ENCODE data around the gene ALPL. TPM values are rescaled to one million over a fixed set of nuclear protein-coding genes. Genes with fewer than 3 reads are reported as not detected.

The ALPL gene
- total RNA-seq, 1 donor from 2014 or later, result 10.0 TPM

GRCh38 chr1:21596174-21596573 is 87.0 kb downstream of the ALPL start:
- peaks cover 2% of the 10 kb centered on the region for H3K9me3 Mint-ChIP-seq (ENCODE audit: unreplicated experiment)
- peaks cover 6% of the 10 kb centered on the region for H3K4me1 Mint-ChIP-seq (ENCODE audit: low read depth, unreplicated experiment)
- H3K27ac Mint-ChIP-seq (ENCODE audit: unreplicated experiment), result no peak overlapping the region
- no peaks in the 10 kb centered on the region for H3K36me3 Mint-ChIP-seq (ENCODE audit: unreplicated experiment)
- H3K27me3 Mint-ChIP-seq (ENCODE audit: unreplicated experiment), result peaks cover 5% of the 10 kb centered on the region
- DNase-seq, result no peak
- TF ChIP-seq CTCF (IDR thresholded peaks at IDR 0.05; ENCODE audit: partially characterized antibody, unreplicated experiment), result no peak
- H3K4me3 Mint-ChIP-seq (ENCODE audit: unreplicated experiment), result no peak overlapping the region

DNA sequence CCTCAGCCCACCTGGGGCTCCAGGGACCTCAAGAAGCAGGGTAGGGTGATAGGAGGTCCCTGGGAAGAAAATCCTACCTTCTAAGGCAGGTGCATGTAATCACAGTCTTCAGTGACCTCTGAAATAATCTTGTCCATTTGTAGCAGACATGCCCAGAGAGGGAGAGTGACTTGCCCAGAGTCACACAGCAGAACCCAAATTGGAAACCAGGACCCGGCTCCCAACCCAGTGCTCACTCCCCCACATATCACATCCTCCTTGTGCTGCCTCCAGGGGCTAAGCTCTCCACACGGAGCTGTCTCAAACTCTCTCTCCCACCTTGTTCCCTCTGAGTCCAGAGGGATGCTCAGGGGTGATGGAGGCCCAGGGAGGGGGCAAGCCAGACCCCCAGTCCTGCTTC is 87.4 kb downstream of the ALPL start:
- no peak overlapping the region for H3K27ac Mint-ChIP-seq (ENCODE audit: unreplicated experiment)
- DNase-seq, result no peak
- no peak overlapping the region for H3K4me3 Mint-ChIP-seq (ENCODE audit: unreplicated experiment)
- peaks cover 6% of the 10 kb centered on the region for H3K4me1 Mint-ChIP-seq (ENCODE audit: low read depth, unreplicated experiment)
- no peak for TF ChIP-seq CTCF (IDR thresholded peaks at IDR 0.05; ENCODE audit: partially characterized antibody, unreplicated experiment)
- peaks cover 5% of the 10 kb centered on the region for H3K27me3 Mint-ChIP-seq (ENCODE audit: unreplicated experiment)
- H3K9me3 Mint-ChIP-seq (ENCODE audit: unreplicated experiment), result peaks cover 2% of the 10 kb centered on the region
- no peaks in the 10 kb centered on the region for H3K36me3 Mint-ChIP-seq (ENCODE audit: unreplicated experiment)

- DNase-seq, result no peak
- peaks cover under 1% of the 10 kb centered on the region for H3K9me3 Mint-ChIP-seq (ENCODE audit: unreplicated experiment)
- H3K27ac Mint-ChIP-seq (ENCODE audit: unreplicated experiment), result no peak overlapping the region
- peaks cover 2% of the 10 kb centered on the region for H3K4me1 Mint-ChIP-seq (ENCODE audit: low read depth, unreplicated experiment)
- peaks cover 5% of the 10 kb centered on the region for H3K27me3 Mint-ChIP-seq (ENCODE audit: unreplicated experiment)
- no peak for TF ChIP-seq CTCF (IDR thresholded peaks at IDR 0.05; ENCODE audit: partially characterized antibody, unreplicated experiment)
- no peaks in the 10 kb centered on the region for H3K36me3 Mint-ChIP-seq (ENCODE audit: unreplicated experiment)
- no peak overlapping the region for H3K4me3 Mint-ChIP-seq (ENCODE audit: unreplicated experiment)
These were observed 88.5 kb downstream of the ALPL start for GRCh38 chr1:21597753-21598152.

DNA sequence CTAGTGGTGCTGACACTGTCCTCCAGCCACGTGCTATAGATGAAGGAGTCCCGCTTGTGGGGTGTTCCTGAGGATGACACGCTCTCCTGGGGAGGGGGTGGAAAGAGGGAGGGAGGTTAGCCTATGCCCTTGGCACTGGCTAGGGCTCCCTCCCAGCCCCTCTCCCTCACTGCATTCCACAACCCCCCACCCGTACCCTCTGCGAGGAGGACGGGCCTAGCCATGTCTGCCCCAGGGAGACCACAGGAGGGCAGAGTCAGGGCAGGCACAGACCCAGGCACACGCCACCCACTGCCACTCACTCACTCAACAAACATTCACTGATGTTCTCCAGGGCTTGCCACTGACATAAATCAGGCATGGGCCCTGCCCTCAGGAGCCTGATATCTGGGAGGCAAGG is 89.2 kb downstream of the ALPL start:
- Mint-ChIP-seq H3K4me1 (ENCODE audit: low read depth, unreplicated experiment) (peaks cover 2% of the 10 kb centered on the region), H3K9me3 (ENCODE audit: unreplicated experiment) (no peaks in the 10 kb centered on the region), H3K36me3 (ENCODE audit: unreplicated experiment) (no peaks in the 10 kb centered on the region), H3K4me3 (ENCODE audit: unreplicated experiment) (no peak overlapping the region), H3K27me3 (ENCODE audit: unreplicated experiment) (peaks cover 5% of the 10 kb centered on the region), H3K27ac (ENCODE audit: unreplicated experiment) (no peak overlapping the region)
- no peak for DNase-seq
- no peak for TF ChIP-seq CTCF (IDR thresholded peaks at IDR 0.05; ENCODE audit: partially characterized antibody, unreplicated experiment)

DNA sequence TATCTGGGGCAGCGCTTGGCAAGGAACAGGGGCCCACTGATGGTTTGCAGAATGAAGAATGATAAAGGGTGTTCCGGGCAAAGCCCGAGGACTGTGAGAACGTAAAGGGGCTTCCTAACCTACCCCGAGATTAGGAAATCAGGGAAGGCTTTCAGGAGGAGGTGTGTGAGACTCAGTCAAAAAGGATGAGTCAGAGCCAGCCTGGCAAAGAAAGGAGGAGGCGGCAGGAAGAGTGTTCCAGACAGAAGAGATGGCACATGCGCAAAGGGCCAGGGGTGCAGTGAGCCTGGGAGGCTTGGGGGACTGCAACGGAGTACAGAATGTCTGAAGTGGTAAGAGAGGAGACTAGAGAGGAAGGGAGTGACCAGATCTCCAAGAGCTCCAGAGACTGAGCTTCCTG is 89.7 kb downstream of the ALPL start:
- Mint-ChIP-seq H3K4me1 (ENCODE audit: low read depth, unreplicated experiment) (peaks cover 3% of the 10 kb centered on the region), H3K9me3 (ENCODE audit: unreplicated experiment) (no peaks in the 10 kb centered on the region), H3K36me3 (ENCODE audit: unreplicated experiment) (no peaks in the 10 kb centered on the region), H3K27me3 (ENCODE audit: unreplicated experiment) (peaks cover 6% of the 10 kb centered on the region), H3K4me3 (ENCODE audit: unreplicated experiment) (no peak overlapping the region), H3K27ac (ENCODE audit: unreplicated experiment) (no peak overlapping the region)
- TF ChIP-seq CTCF (IDR thresholded peaks at IDR 0.05; ENCODE audit: partially characterized antibody, unreplicated experiment), result no peak
- DNase-seq, result no peak
